SH-SY5Y (cell line): ENCODE results near the gene KLHL12.

Experiments used
- GATA2 ChIP-seq: IDR thresholded peaks from 2 replicates; pipeline ENCODE4 v1.6.1; 2011; ENCODE audit warnings: mild to moderate bottlenecking, low read depth, low read length
- GATA3 ChIP-seq: IDR thresholded peaks from 2 replicates; pipeline ENCODE4 v1.6.1; 2011; ENCODE audit warnings: low read depth, mild to moderate bottlenecking, low read length, moderate library complexity

Gene KLHL12

GRCh38 chr1:202957733-202958543 is 30.9 kb upstream of the KLHL12 start, which contains the start of gene ADIPOR1:
Gene ADIPOR1, minus strand, starts transcription at chr1:202958312. Its CDS starts 7,242 bp downstream, at chr1:202951070.
- no peak for TF ChIP-seq GATA3
- no peak for TF ChIP-seq GATA2

- TF ChIP-seq GATA2, result no peak
- TF ChIP-seq GATA3, result no peak
Measured at GRCh38 chr1:202956969-202957368, 29.9 kb upstream of the KLHL12 start.

- TF ChIP-seq GATA2, result no peak
- TF ChIP-seq GATA3, result no peak
Measured at GRCh38 chr1:202954057-202954745, 27.2 kb upstream of the KLHL12 start.

GRCh38 chr1:202953392-202953791 is 26.4 kb upstream of the KLHL12 start:
- TF ChIP-seq GATA2 (no peak), GATA3 (no peak)

- TF ChIP-seq GATA3, result no peak
- no peak for TF ChIP-seq GATA2
Measured at GRCh38 chr1:202952818-202953217, 25.8 kb upstream of the KLHL12 start.

GRCh38 chr1:202952099-202952498 is 25.1 kb upstream of the KLHL12 start:
- TF ChIP-seq GATA3 (no peak), GATA2 (no peak)

GRCh38 chr1:202951437-202951836 is 24.4 kb upstream of the KLHL12 start:
- no peak for TF ChIP-seq GATA3
- no peak; the same call in 1 of the 2 replicates for TF ChIP-seq GATA2

GRCh38 chr1:202945483-202945882 is 18.4 kb upstream of the KLHL12 start:
- TF ChIP-seq GATA3, result no peak
- no peak for TF ChIP-seq GATA2

- TF ChIP-seq GATA2 (no peak), GATA3 (no peak)
Measured at GRCh38 chr1:202944438-202944921, 17.4 kb upstream of the KLHL12 start.

- TF ChIP-seq GATA2 (no peak), GATA3 (no peak)
Measured at GRCh38 chr1:202942426-202942825, 15.4 kb upstream of the KLHL12 start.

- TF ChIP-seq GATA3, result no peak
- TF ChIP-seq GATA2, result no peak
Measured at GRCh38 chr1:202941372-202941771, 14.3 kb upstream of the KLHL12 start.

GRCh38 chr1:202940561-202940960 is 13.5 kb upstream of the KLHL12 start:
- no peak for TF ChIP-seq GATA3
- no peak for TF ChIP-seq GATA2

- TF ChIP-seq GATA3, result no peak
- TF ChIP-seq GATA2, result no peak
Measured at GRCh38 chr1:202938287-202938925, 11.4 kb upstream of the KLHL12 start.

- TF ChIP-seq GATA3, result no peak
- TF ChIP-seq GATA2, result no peak
Measured at GRCh38 chr1:202935844-202936243, 8.8 kb upstream of the KLHL12 start.
